Caco-2 (cell line): Measurements from ENCODE around the gene SOX18. TPM values are rescaled to one million over a fixed set of nuclear protein-coding genes. Genes with fewer than 3 reads are reported as not detected.

ENCODE experiments used
- BruUV-seq: library from RNA; stranded (reverse); fragments of 400-500 nt; replicated peaks from 2 replicates; lab custom pipeline; 2021; lab: Mats Ljungman, UMichigan
- CTCF ChIA-PET: fragments of 300-600 bp; sonication (Branson Sonifier 250); formaldehyde crosslinking; loops from one replicate; lab custom pipeline; 2022; ENCODE audit warnings: antibody characterized with exemption; lab: Charles Lee
- POLR2A ChIA-PET: fragments of 300-600 bp; sonication (Branson Sonifier 250); formaldehyde crosslinking; loops from one replicate; lab custom pipeline; 2022; ENCODE audit warnings: antibody characterized with exemption; lab: Charles Lee
- DNase-seq, 2 experiments: peaks; one replicate each; pipeline versions ENCODE4 v3.0.0 to v3.0.0-alpha.2; 2020 to 2022
- H3K27me3 ChIP-seq: replicated peaks from 2 replicates; pipeline ENCODE4 v1.6.0; 2011; ENCODE audit warnings: low read length; ENCODE audit not compliant: control insufficient read depth, insufficient read depth
- H3K36me3 ChIP-seq: 2 replicates; pipeline ENCODE4 v1.5.1; 2011; ENCODE audit warnings: low read length; ENCODE audit not compliant: control insufficient read depth, insufficient read depth
- H3K4me1 ChIP-seq: fragments of 250-450 bp; sonication (Bioruptor Pico); 2 replicates; pipeline ENCODE4 v1.5.1; 2020; ENCODE audit warnings: mild to moderate bottlenecking
- H3K4me3 ChIP-seq: 2 replicates; pipeline ENCODE4 v1.5.1; 2011; ENCODE audit warnings: low read depth, mild to moderate bottlenecking, control low read depth, low read length
- H3K9me3 ChIP-seq: fragments of 250-450 bp; sonication (Bioruptor Pico); 2 replicates; pipeline ENCODE4 v1.5.1; 2020; ENCODE audit warnings: mild to moderate bottlenecking, moderate library complexity
- H3K27ac Mint-ChIP-seq: one replicate; pipeline ENCODE4 v1.8.0; 2022; ENCODE audit warnings: mixed read lengths; ENCODE audit not compliant: unreplicated experiment
- H3K27me3 Mint-ChIP-seq: one replicate; pipeline ENCODE4 v1.8.0; 2022; ENCODE audit warnings: mixed read lengths; ENCODE audit not compliant: insufficient read depth, unreplicated experiment
- H3K36me3 Mint-ChIP-seq: one replicate; pipeline ENCODE4 v1.8.0; 2022; ENCODE audit warnings: mild to moderate bottlenecking, mixed read lengths; ENCODE audit not compliant: insufficient read depth, unreplicated experiment
- H3K4me1 Mint-ChIP-seq: one replicate; pipeline ENCODE4 v1.8.0; 2022; ENCODE audit warnings: low read depth, mixed read lengths; ENCODE audit not compliant: unreplicated experiment
- H3K4me3 Mint-ChIP-seq: one replicate; pipeline ENCODE4 v1.8.0; 2022; ENCODE audit warnings: mild to moderate bottlenecking, moderate library complexity, mixed read lengths; ENCODE audit not compliant: unreplicated experiment
- H3K9me3 Mint-ChIP-seq: one replicate; pipeline ENCODE4 v1.8.0; 2022; ENCODE audit warnings: mixed read lengths; ENCODE audit not compliant: unreplicated experiment
- CTCF ChIP-seq, 2 experiments: fragments of 200-600 bp in 1 of 2; IDR thresholded peaks; 1 replicate in 1 of 2; 2 replicates in 1 of 2; pipeline versions ENCODE4 v1.5.1 to v1.8.0; 2011 to 2022; ENCODE audit warnings: antibody characterized with exemption in 1 of 2, control low read depth in 1 of 2, inconsistent platforms in 1 of 2, low read depth in 1 of 2, low read length in 1 of 2, mild to moderate bottlenecking in 1 of 2, moderate library complexity in 1 of 2; ENCODE audit not compliant: insufficient read depth in 1 of 2, severe bottlenecking in 1 of 2, unreplicated experiment in 1 of 2
- intact Hi-C: fragments of 100-400 bp; cut with micrococcal nuclease; formaldehyde crosslinking; loops from one replicate; pipeline ENCODE4 v1.10.0; 2022; ENCODE audit not compliant: unreplicated experiment
- total RNA-seq: library from RNA; stranded (reverse); gene quantifications from 2 replicates; pipeline ENCODE4 v1.2.3, GENCODE V29; 2022

The SOX18 gene
- total RNA-seq, 1 experiment from 2014 or later, result 0.84 TPM

DNA sequence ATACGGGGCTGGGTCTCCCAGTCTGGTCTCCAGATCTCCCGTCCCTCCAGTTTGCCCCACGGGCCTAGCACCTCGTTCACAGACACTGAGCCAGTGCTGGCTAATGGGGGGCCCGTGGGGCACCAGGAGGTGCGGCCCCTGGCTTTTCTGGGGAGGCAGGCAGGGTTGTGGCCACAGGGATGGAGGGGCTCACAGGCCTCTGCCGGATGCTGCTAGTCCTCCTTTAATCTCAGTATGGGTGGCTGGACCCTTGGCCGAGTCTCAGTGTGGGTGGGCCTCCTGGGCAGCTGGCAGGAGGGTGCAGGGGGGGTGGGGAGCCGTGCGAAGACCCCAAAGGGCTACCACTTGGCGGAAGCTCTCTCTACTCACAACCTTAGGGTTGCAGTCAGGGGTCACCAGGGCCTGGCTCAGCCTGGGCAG, 1.6 kb upstream of the SOX18 start:
- Histone ChIP-seq H3K4me3 (no peak overlapping the region), H3K27me3 (peaks cover 1% of the 10 kb centered on the region), H3K9me3 (no peaks in the 10 kb centered on the region), H3K36me3 (no peaks in the 10 kb centered on the region), H3K4me1 (peaks cover 3% of the 10 kb centered on the region; the same call in 1 of the 2 replicates)
- H3K36me3 Mint-ChIP-seq, result peaks cover 6% of the 10 kb centered on the region
- H3K9me3 Mint-ChIP-seq, result no peaks in the 10 kb centered on the region
- peak overlapping the region; percentile 46 for H3K4me3 Mint-ChIP-seq
- intact Hi-C loops, result no loop called here
- H3K27ac Mint-ChIP-seq, result no peak overlapping the region
- ChIA-PET POLR2A (interaction anchor here (1.3 kb wide), 1 partner anchor 12 kb away, joined by 6 read pairs; the partner anchor contains the start of gene TCEA2), CTCF (interaction anchor here (1.2 to 8.0 kb wide), 3 partner anchors 12 to 71 kb away, joined by 3 to 64 read pairs (median 3); no protein-coding TSS in a partner anchor)
- TF ChIP-seq CTCF (IDR thresholded peaks at IDR 0.05; ENCODE audit: insufficient read depth in 1 of 2, low read depth in 1 of 2, low read length in 1 of 2, severe bottlenecking in 1 of 2, unreplicated experiment in 1 of 2), result no peak
- peaks cover 18% of the 10 kb centered on the region for H3K27me3 Mint-ChIP-seq
- no TSS peak for BruUV-seq
- no peaks in the 10 kb centered on the region for H3K4me1 Mint-ChIP-seq
- DNase-seq, result no peak

- Histone ChIP-seq H3K4me3 (no peak overlapping the region), H3K36me3 (no peaks in the 10 kb centered on the region), H3K27me3 (peaks cover 1% of the 10 kb centered on the region), H3K4me1 (peaks cover 3% of the 10 kb centered on the region), H3K9me3 (no peaks in the 10 kb centered on the region)
- Mint-ChIP-seq H3K4me1 (no peaks in the 10 kb centered on the region), H3K36me3 (peaks cover 6% of the 10 kb centered on the region), H3K27me3 (peaks cover 21% of the 10 kb centered on the region), H3K4me3 (peak overlapping the region; percentile 46), H3K9me3 (no peaks in the 10 kb centered on the region), H3K27ac (no peak overlapping the region)
- TF ChIP-seq CTCF (IDR thresholded peaks at IDR 0.05; ENCODE audit: insufficient read depth in 1 of 2, low read depth in 1 of 2, low read length in 1 of 2, severe bottlenecking in 1 of 2, unreplicated experiment in 1 of 2), result no peak
- POLR2A ChIA-PET, result interaction anchor here (1.3 kb wide), 1 partner anchor 12 kb away, joined by 6 read pairs; the partner anchor contains the start of gene TCEA2
- intact Hi-C loops, result no loop called here
- no peak for DNase-seq
- no TSS peak for BruUV-seq
- CTCF ChIA-PET, result interaction anchor here (1.3 to 8.0 kb wide), 2 partner anchors 12 to 33 kb away, joined by 3 to 64 read pairs; no protein-coding TSS in a partner anchor
Observed at GRCh38 chr20:64050261-64051032, 1.0 kb upstream of the SOX18 start.

DNA sequence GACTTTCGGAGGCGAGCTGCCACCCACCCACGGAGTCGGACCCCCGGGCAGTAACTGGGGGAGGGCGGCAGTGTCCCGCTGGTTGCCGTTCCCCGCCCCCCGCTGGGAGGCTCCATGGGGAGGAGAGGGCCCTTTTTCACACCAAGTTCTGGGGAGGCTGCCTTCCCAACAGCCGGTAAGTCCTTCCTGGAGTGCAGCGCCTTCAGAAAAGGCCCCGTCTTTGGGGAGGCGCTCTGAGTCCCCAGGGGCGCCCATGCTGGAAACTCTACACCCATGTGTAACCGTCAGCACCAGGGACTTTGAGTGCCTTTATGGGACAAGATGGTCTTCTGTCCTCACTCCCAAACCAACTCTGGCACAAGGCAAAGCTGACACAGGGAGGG, 430 bp upstream of the SOX18 start:
- no peaks in the 10 kb centered on the region for H3K4me1 Mint-ChIP-seq
- peaks cover 3% of the 10 kb centered on the region for H3K4me1 ChIP-seq
- POLR2A ChIA-PET, result interaction anchor here (1.3 kb wide), 1 partner anchor 13 kb away, joined by 6 read pairs; the partner anchor contains the start of gene TCEA2
- peaks cover 21% of the 10 kb centered on the region for H3K27me3 Mint-ChIP-seq
- H3K27me3 ChIP-seq, result peaks cover 1% of the 10 kb centered on the region
- H3K9me3 ChIP-seq, result no peaks in the 10 kb centered on the region
- no peaks in the 10 kb centered on the region for H3K36me3 ChIP-seq
- CTCF ChIA-PET, result interaction anchor here (1.3 to 8.0 kb wide), 2 partner anchors 11 to 34 kb away, joined by 3 to 64 read pairs; no protein-coding TSS in a partner anchor
- H3K4me3 Mint-ChIP-seq, result peak overlapping the region; percentile 17
- no peak overlapping the region for H3K27ac Mint-ChIP-seq
- intact Hi-C loops, result loop anchor here (1.0 kb wide), 1 partner anchor 13 kb away; the partner anchor contains the start of gene TCEA2
- peaks cover under 1% of the 10 kb centered on the region for H3K36me3 Mint-ChIP-seq
- peak overlapping the region; percentile 9; the same call in 1 of the 2 replicates for H3K4me3 ChIP-seq
- TF ChIP-seq CTCF (IDR thresholded peaks at IDR 0.05; ENCODE audit: insufficient read depth in 1 of 2, low read depth in 1 of 2, low read length in 1 of 2, severe bottlenecking in 1 of 2, unreplicated experiment in 1 of 2), result no peak
- H3K9me3 Mint-ChIP-seq, result no peaks in the 10 kb centered on the region
- no peak for DNase-seq
- no TSS peak for BruUV-seq
